B cell (primary cell): Measurements from ENCODE around the gene ERVK3-1. TPM values are rescaled to one million over a fixed set of nuclear protein-coding genes. Genes with fewer than 3 reads are reported as not detected.

Source experiments
- ATAC-seq: fragments of 200-7000 bp; cut with Tn5 transposase; one replicate; pipeline ENCODE4 v1.10.0; 2021; ENCODE audit warnings: low read depth, mild to moderate bottlenecking, moderate number of reproducible peaks, moderate library complexity
- CTCF ChIA-PET: fragments of 350-600 bp; sonication (Branson Sonifier 250); formaldehyde crosslinking; loops from one replicate; lab custom pipeline; 2021; ENCODE audit warnings: antibody characterized with exemption, inconsistent platforms; lab: Charles Lee
- POLR2A ChIA-PET: fragments of 350-600 bp; sonication (Branson Sonifier 250); formaldehyde crosslinking; loops from one replicate; lab custom pipeline; 2021; ENCODE audit warnings: antibody characterized with exemption; lab: Charles Lee
- DNase-seq: peaks from one replicate; pipeline ENCODE4 v3.0.0; 2013
- H2AFZ ChIP-seq: 2 replicates; pipeline ENCODE4 v1.6.1; 2012; ENCODE audit warnings: mild to moderate bottlenecking, low read depth, low read length; ENCODE audit not compliant: insufficient read depth, poor library complexity, severe bottlenecking
- H3K27ac ChIP-seq, 2 donors: 1 replicate in 1 of 2; 2 replicates in 1 of 2; pipeline ENCODE4 v1.5.1; 2012 to 2013; ENCODE audit warnings: low read length in 2 of 2, mild to moderate bottlenecking in 2 of 2, moderate library complexity in 1 of 2
- H3K27me3 ChIP-seq, 4 experiments: fragments of 200-600 bp in 1 of 4; sonication (generic) in 1 of 4; replicated peaks in 1 of 4; 1 replicate in 2 of 4; 2 replicates in 2 of 4; pipeline versions ENCODE4 v1.6.1 to v1.7.0; 2013 to 2016; ENCODE audit warnings: low read length in 3 of 4, mild to moderate bottlenecking in 2 of 4, mixed read lengths in 1 of 4, moderate library complexity in 1 of 4; ENCODE audit not compliant: insufficient read depth in 4 of 4, control insufficient read depth in 3 of 4; ENCODE audit errors: control extremely low read depth in 1 of 4
- H3K36me3 ChIP-seq, 2 experiments: replicated peaks in 1 of 2; 1 replicate in 1 of 2; 2 replicates in 1 of 2; pipeline versions ENCODE4 v1.6.1 to v1.7.1; 2013; ENCODE audit warnings: low read length in 1 of 2; ENCODE audit not compliant: insufficient read depth in 2 of 2, control insufficient read depth in 1 of 2; ENCODE audit errors: control extremely low read depth in 1 of 2, extremely low read depth in 1 of 2
- H3K4me1 ChIP-seq, 2 donors: fragments of 200-600 bp in 1 of 2; sonication (generic) in 1 of 2; 1 replicate in 1 of 2; 2 replicates in 1 of 2; pipeline versions ENCODE4 v1.5.1 to v1.6.1; 2013 to 2017; ENCODE audit warnings: low read length in 2 of 2; ENCODE audit not compliant: control insufficient read depth in 2 of 2, insufficient read depth in 2 of 2
- H3K4me2 ChIP-seq: replicated peaks from 2 replicates; pipeline ENCODE3; 2012; ENCODE audit warnings: mild to moderate bottlenecking, low read depth, low read length; ENCODE audit not compliant: poor library complexity, severe bottlenecking
- H3K4me3 ChIP-seq, 5 experiments: fragments of 200-600 bp in 1 of 5; sonication (generic) in 1 of 5; 1 replicate in 3 of 5; 2 replicates in 2 of 5; pipeline versions ENCODE4 v1.5.1 to v1.7.0; 2011 to 2016; ENCODE audit warnings: low read length in 4 of 5, mild to moderate bottlenecking in 4 of 5, low read depth in 2 of 5, control low read depth in 1 of 5, moderate library complexity in 1 of 5; ENCODE audit not compliant: insufficient read depth in 1 of 5; ENCODE audit errors: control extremely low read depth in 1 of 5, extremely low read depth in 1 of 5
- H3K79me2 ChIP-seq: fragments of 200-600 bp; sonication (generic); one replicate; pipeline ENCODE4 v1.6.0; 2016; ENCODE audit warnings: low read length; ENCODE audit not compliant: control insufficient read depth, insufficient read depth
- H3K9ac ChIP-seq: fragments of 200-600 bp; sonication (generic); 2 replicates; pipeline ENCODE4 v1.6.1; 2017; ENCODE audit warnings: mild to moderate bottlenecking, low read length, moderate library complexity
- H3K9me3 ChIP-seq, 3 donors: one replicate each; pipeline versions ENCODE4 v1.6.1 to v1.7.1; 2013; ENCODE audit warnings: low read length in 2 of 3; ENCODE audit not compliant: control insufficient read depth in 2 of 3, insufficient read depth in 1 of 3; ENCODE audit errors: control extremely low read depth in 1 of 3
- H4K20me1 ChIP-seq: 2 replicates; pipeline ENCODE4 v1.6.0; 2012; ENCODE audit warnings: mild to moderate bottlenecking, low read length; ENCODE audit not compliant: insufficient read depth, control insufficient read depth, poor library complexity, severe bottlenecking
- H3K27ac Mint-ChIP-seq: one replicate; pipeline ENCODE4 v1.8.0; 2021; ENCODE audit warnings: mixed read lengths
- H3K27me3 Mint-ChIP-seq: one replicate; pipeline ENCODE4 v1.8.0; 2021; ENCODE audit warnings: mixed read lengths
- H3K4me1 Mint-ChIP-seq: one replicate; pipeline ENCODE4 v1.8.0; 2021; ENCODE audit warnings: mixed read lengths
- H3K4me3 Mint-ChIP-seq: one replicate; pipeline ENCODE4 v1.8.0; 2021; ENCODE audit warnings: mixed read lengths
- H3K9me3 Mint-ChIP-seq: one replicate; pipeline ENCODE4 v1.8.0; 2022; ENCODE audit warnings: mixed read lengths; ENCODE audit not compliant: insufficient read depth
- CTCF ChIP-seq: fragments of 200-600 bp; IDR thresholded peaks from one replicate; pipeline ENCODE4 v1.8.0; 2022; ENCODE audit warnings: antibody characterized with exemption, mild to moderate bottlenecking
- EZH2 ChIP-seq: IDR thresholded peaks from 2 replicates; pipeline ENCODE4 v1.6.1; 2012; ENCODE audit warnings: borderline replicate concordance, low read depth, mild to moderate bottlenecking, moderate library complexity, low read length; ENCODE audit not compliant: insufficient read depth, poor library complexity, severe bottlenecking
- WGBS: methylation state at CpG from one replicate; pipeline ENCODE4 v1.1.5; 2013; ENCODE audit warnings: missing lambda C conversion rate; ENCODE audit not compliant: insufficient coverage; 5-methylcytosine and 5-hydroxymethylcytosine counted together
- intact Hi-C: fragments of 100-400 bp; cut with micrococcal nuclease; formaldehyde crosslinking; loops from one replicate; pipeline ENCODE4 v1.10.0; 2022
- polyA plus RNA-seq: library from polyadenylated mRNA; depleted of rRNA; stranded (reverse); fragments of >200 nt; gene quantifications from 2 replicates; pipeline ENCODE4 v1.2.3, GENCODE V29; 2012
- total RNA-seq, 2 donors: library from RNA; stranded (reverse); fragments of 120-200 nt in 1 of 2; gene quantifications; 1 replicate in 1 of 2; 2 replicates in 1 of 2; pipeline versions ENCODE4 v1.2.3 to v1.2.4, GENCODE V29; 2013 to 2022

ERVK3-1 gene
- total and polyA plus RNA-seq, 2 donors (not counting 1 experiment from before 2014, with no cell fraction given) = 79.0 to 80.7 TPM

- POLR2A ChIA-PET = no interaction called here
- H3K4me3 Mint-ChIP-seq = no peak overlapping the region
- ATAC-seq = no peak
These were observed 10.3 kb upstream of the ERVK3-1 start for GRCh38 chr19:58294743-58295374.

More at GRCh38 chr19:58294743-58295374, 10.3 kb upstream of the ERVK3-1 start:
- peaks cover 10% of the 10 kb centered on the region for H3K79me2 ChIP-seq
- Mint-ChIP-seq H3K9me3 (peaks cover 8% of the 10 kb centered on the region), H3K27ac (no peak overlapping the region), H3K27me3 (no peaks in the 10 kb centered on the region), H3K4me1 (no peaks in the 10 kb centered on the region)
- H3K9ac ChIP-seq = no peak overlapping the region
- no peak overlapping the region for H3K27ac ChIP-seq
- WGBS = over 99% methylated on average over 17 of the region's 22 CpGs
- no peak overlapping the region for H3K4me2 ChIP-seq
- TF ChIP-seq CTCF (no peak), EZH2 (no peak)
- H3K4me3 ChIP-seq = no peak overlapping the region
- H3K9me3 ChIP-seq = peaks cover 0 to 71% (median 18%) of the 10 kb centered on the region in 3 donors
- H3K27me3 ChIP-seq = no peaks in the 10 kb centered on the region
- no peaks in the 10 kb centered on the region for H4K20me1 ChIP-seq
- intact Hi-C loops = no loop called here
- no peaks in the 10 kb centered on the region for H3K4me1 ChIP-seq
- CTCF ChIA-PET = no interaction called here
- no peak overlapping the region for H2AFZ ChIP-seq
- no peak for DNase-seq
- peaks cover 0 to 50% of the 10 kb centered on the region in 2 experiments for H3K36me3 ChIP-seq
